Measurements from ENCODE around the gene KRT33B.

The KRT33B gene

DNA sequence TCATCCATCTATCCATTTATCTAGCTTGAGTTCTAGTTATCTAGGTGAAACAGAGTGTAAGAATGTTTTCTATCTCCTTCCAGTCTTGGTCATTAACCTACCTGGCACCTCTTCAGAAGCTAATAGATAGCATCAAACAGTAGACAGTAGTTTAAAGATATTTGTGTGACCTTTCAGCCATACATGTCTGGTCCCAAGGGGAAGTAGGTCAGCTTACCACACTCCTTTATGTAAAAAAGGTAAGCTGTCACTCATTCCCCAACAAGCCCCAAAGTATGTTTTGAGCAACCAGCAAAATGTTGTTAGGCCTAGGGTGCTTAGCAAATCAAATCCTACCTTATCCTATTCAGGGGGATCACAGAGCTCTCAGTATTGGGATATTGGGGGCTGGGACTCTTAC, 3.5 kb downstream of the KRT33B start:
- Histone ChIP-seq H3K9ac (ENCODE audit: low read length) (no peak overlapping the region), H3K4me1 (ENCODE audit: insufficient read depth, low read length, severe bottlenecking) (no peaks in the 10 kb centered on the region), H3K9me3 (ENCODE audit: low read length) (no peaks in the 10 kb centered on the region), H3K36me3 (ENCODE audit: insufficient read depth, low read length) (no peaks in the 10 kb centered on the region), H2AFZ (ENCODE audit: low read length) (no peak overlapping the region), H4K20me1 (ENCODE audit: insufficient read depth, low read length) (no peaks in the 10 kb centered on the region), H3F3A (ENCODE audit: insufficient read depth, low read length) (no peaks in the 10 kb centered on the region), H3K79me2 (ENCODE audit: insufficient read depth, low read length) (no peaks in the 10 kb centered on the region), H3K9me2 (ENCODE audit: low read depth, low read length) (no peaks in the 10 kb centered on the region), H3K4me2 (ENCODE audit: low read length) (no peak overlapping the region), H3K4me3 (ENCODE audit: low read depth, low read length, poor library complexity, severe bottlenecking) (no peak overlapping the region), H3K27me3 (ENCODE audit: insufficient read depth, low read length) (no peaks in the 10 kb centered on the region), H3K27ac (ENCODE audit: low read depth, low read length, poor library complexity, severe bottlenecking) (no peak overlapping the region)
- TF ChIP-seq, protein P1, sequence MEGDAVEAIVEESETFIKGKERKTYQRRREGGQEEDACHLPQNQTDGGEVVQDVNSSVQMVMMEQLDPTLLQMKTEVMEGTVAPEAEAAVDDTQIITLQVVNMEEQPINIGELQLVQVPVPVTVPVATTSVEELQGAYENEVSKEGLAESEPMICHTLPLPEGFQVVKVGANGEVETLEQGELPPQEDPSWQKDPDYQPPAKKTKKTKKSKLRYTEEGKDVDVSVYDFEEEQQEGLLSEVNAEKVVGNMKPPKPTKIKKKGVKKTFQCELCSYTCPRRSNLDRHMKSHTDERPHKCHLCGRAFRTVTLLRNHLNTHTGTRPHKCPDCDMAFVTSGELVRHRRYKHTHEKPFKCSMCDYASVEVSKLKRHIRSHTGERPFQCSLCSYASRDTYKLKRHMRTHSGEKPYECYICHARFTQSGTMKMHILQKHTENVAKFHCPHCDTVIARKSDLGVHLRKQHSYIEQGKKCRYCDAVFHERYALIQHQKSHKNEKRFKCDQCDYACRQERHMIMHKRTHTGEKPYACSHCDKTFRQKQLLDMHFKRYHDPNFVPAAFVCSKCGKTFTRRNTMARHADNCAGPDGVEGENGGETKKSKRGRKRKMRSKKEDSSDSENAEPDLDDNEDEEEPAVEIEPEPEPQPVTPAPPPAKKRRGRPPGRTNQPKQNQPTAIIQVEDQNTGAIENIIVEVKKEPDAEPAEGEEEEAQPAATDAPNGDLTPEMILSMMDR (IDR thresholded peaks at IDR 0.05; ENCODE audit: low read length), result no peak
- no peak for TF ChIP-seq EZH2 (IDR thresholded peaks at IDR 0.05; ENCODE audit: borderline replicate concordance, low read length)

DNA sequence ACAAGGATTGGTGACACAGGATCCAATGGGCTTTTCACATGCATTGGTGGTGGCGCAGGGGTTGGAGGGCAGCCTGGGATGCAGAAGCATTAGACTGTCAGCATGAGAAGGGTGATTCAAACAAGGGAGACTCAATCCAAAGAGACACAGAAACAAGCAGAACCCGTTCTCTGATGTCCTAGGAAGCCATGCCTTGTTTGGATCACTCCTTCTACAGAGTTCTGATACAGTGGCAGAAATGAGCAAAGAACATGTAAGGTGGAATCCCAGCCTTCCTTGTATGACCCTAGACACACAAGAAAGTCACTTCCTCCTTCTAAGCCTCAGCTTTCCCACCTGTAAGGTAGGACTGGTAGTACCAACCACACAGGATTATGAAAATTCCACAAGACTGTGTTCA, 5.7 kb downstream of the KRT33B start:
- H3K9ac ChIP-seq (ENCODE audit: low read length), result no peak overlapping the region
- H3F3A ChIP-seq (ENCODE audit: insufficient read depth, low read length), result no peaks in the 10 kb centered on the region
- no peak overlapping the region for H3K27ac ChIP-seq (ENCODE audit: low read depth, low read length, poor library complexity, severe bottlenecking)
- H3K4me2 ChIP-seq (ENCODE audit: low read length), result no peak overlapping the region
- H2AFZ ChIP-seq (ENCODE audit: low read length), result no peak overlapping the region
- H3K36me3 ChIP-seq (ENCODE audit: insufficient read depth, low read length), result no peaks in the 10 kb centered on the region
- no peak overlapping the region for H3K4me3 ChIP-seq (ENCODE audit: low read depth, low read length, poor library complexity, severe bottlenecking)
- no peaks in the 10 kb centered on the region for H3K4me1 ChIP-seq (ENCODE audit: insufficient read depth, low read length, severe bottlenecking)
- TF ChIP-seq, protein P1 (IDR thresholded peaks at IDR 0.05; ENCODE audit: low read length), result no peak
- TF ChIP-seq EZH2 (IDR thresholded peaks at IDR 0.05; ENCODE audit: borderline replicate concordance, low read length), result no peak
- no peaks in the 10 kb centered on the region for H4K20me1 ChIP-seq (ENCODE audit: insufficient read depth, low read length)
- H3K9me3 ChIP-seq (ENCODE audit: low read length), result no peaks in the 10 kb centered on the region
- H3K9me2 ChIP-seq (ENCODE audit: low read depth, low read length), result no peaks in the 10 kb centered on the region
- H3K79me2 ChIP-seq (ENCODE audit: insufficient read depth, low read length), result no peaks in the 10 kb centered on the region
- H3K27me3 ChIP-seq (ENCODE audit: insufficient read depth, low read length), result no peaks in the 10 kb centered on the region

DNA sequence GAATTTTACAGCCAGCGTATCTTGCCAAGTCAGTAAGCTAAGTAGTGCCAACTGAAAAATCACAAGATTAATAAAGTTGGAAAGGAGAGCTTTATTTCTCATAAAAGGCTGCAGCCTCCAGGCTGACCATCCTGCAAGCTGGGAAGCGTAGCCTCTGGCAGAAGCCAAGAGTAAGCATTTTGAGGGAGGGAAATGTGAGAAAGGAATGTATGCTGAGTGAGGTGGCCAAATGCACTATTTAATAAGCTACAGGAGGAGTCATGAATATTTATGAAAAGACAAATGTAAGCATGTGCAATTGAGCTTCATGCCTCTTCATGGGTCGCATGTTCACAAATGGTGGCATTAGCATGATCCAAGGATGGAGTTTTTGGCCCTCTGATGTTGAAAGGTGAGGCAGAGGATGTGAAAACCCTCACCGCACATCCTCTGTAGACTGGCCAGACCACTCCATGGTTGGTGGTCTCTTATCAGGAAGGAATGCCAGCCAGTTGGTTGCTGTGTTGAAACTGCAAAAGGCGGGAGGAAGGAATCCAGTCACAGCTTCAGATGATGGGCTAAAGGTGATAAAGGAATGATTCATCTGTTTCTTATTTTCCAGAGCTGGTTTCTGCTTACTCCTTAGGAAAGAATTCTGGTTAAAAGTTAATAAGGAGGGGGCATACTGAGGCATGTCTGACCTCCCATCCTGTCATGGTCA, 9.2 kb downstream of the KRT33B start:
- Histone ChIP-seq H3K4me1 (ENCODE audit: insufficient read depth, low read length, severe bottlenecking) (no peaks in the 10 kb centered on the region), H3K27me3 (ENCODE audit: insufficient read depth, low read length) (no peaks in the 10 kb centered on the region), H3K9ac (ENCODE audit: low read length) (no peak overlapping the region), H3K9me3 (ENCODE audit: low read length) (no peaks in the 10 kb centered on the region), H2AFZ (ENCODE audit: low read length) (no peak overlapping the region), H4K20me1 (ENCODE audit: insufficient read depth, low read length) (no peaks in the 10 kb centered on the region), H3K4me2 (ENCODE audit: low read length) (no peak overlapping the region), H3F3A (ENCODE audit: insufficient read depth, low read length) (no peaks in the 10 kb centered on the region), H3K79me2 (ENCODE audit: insufficient read depth, low read length) (no peaks in the 10 kb centered on the region), H3K36me3 (ENCODE audit: insufficient read depth, low read length) (no peaks in the 10 kb centered on the region), H3K9me2 (ENCODE audit: low read depth, low read length) (no peaks in the 10 kb centered on the region), H3K4me3 (ENCODE audit: low read depth, low read length, poor library complexity, severe bottlenecking) (no peak overlapping the region), H3K27ac (ENCODE audit: low read depth, low read length, poor library complexity, severe bottlenecking) (no peak overlapping the region)
- no peak for TF ChIP-seq EZH2 (IDR thresholded peaks at IDR 0.05; ENCODE audit: borderline replicate concordance, low read length)
- TF ChIP-seq, protein P1 (IDR thresholded peaks at IDR 0.05; ENCODE audit: low read length), result no peak
